Smooth muscle cell (in vitro differentiated cells): Measurements from ENCODE around the gene TBC1D10B. TPM values are rescaled to one million over a fixed set of nuclear protein-coding genes. Genes with fewer than 3 reads are reported as not detected.
"Not testable (repeated sequence)": the region's sequence is repeated elsewhere in the genome, so short reads cannot be mapped to it uniquely, and the experiment has no call there.

Experiments used
- DNase-seq: peaks from one replicate; lab custom pipeline; 2025; ENCODE audit not compliant: unreplicated experiment; lab: John Stamatoyannopoulos, UW
- H2AFZ ChIP-seq: fragments of 200-600 bp; sonication (generic); 2 replicates; pipeline ENCODE4 v1.6.0; 2016; ENCODE audit warnings: antibody characterized with exemption, low read depth, mild to moderate bottlenecking
- H3F3A ChIP-seq: fragments of 200-600 bp; sonication (generic); 2 replicates; pipeline ENCODE4 v1.6.0; 2017; ENCODE audit warnings: antibody characterized with exemption, low read depth
- H3K27ac ChIP-seq: fragments of 200-600 bp; sonication (generic); 2 replicates; pipeline ENCODE4 v1.5.1; 2016; ENCODE audit warnings: low read depth, mild to moderate bottlenecking
- H3K27me3 ChIP-seq: fragments of 200-600 bp; sonication (generic); 2 replicates; pipeline ENCODE4 v1.6.1; 2016; ENCODE audit warnings: low read depth, mild to moderate bottlenecking
- H3K36me3 ChIP-seq: fragments of 200-600 bp; sonication (generic); 2 replicates; pipeline ENCODE4 v1.5.1; 2016; ENCODE audit warnings: low read depth
- H3K4me1 ChIP-seq: fragments of 200-600 bp; sonication (generic); 2 replicates; pipeline ENCODE4 v1.5.1; 2016; ENCODE audit warnings: low read depth
- H3K4me2 ChIP-seq: fragments of 200-600 bp; sonication (generic); 2 replicates; pipeline ENCODE4 v1.6.0; 2016; ENCODE audit warnings: mild to moderate bottlenecking
- H3K4me3 ChIP-seq: fragments of 200-600 bp; sonication (generic); 2 replicates; pipeline ENCODE4 v1.5.1; 2016; ENCODE audit warnings: mild to moderate bottlenecking
- H3K79me2 ChIP-seq: fragments of 200-600 bp; sonication (generic); 2 replicates; pipeline ENCODE4 v1.6.0; 2016; ENCODE audit warnings: low read depth, mild to moderate bottlenecking
- H3K9ac ChIP-seq: fragments of 200-600 bp; sonication (generic); 2 replicates; pipeline ENCODE4 v1.6.0; 2016; ENCODE audit warnings: low read depth
- H3K9me3 ChIP-seq: fragments of 200-600 bp; sonication (generic); replicated peaks from 2 replicates; pipeline ENCODE4 v1.5.1; 2016; ENCODE audit warnings: low read depth
- H4K20me1 ChIP-seq: fragments of 200-600 bp; sonication (generic); 2 replicates; pipeline ENCODE4 v1.6.0; 2016; ENCODE audit warnings: low read depth
- CTCF ChIP-seq: fragments of 200-600 bp; sonication (generic); IDR thresholded peaks from 2 replicates; pipeline ENCODE4 v1.5.1; 2017; ENCODE audit warnings: borderline replicate concordance, mild to moderate bottlenecking, antibody characterized with exemption; ENCODE audit not compliant: insufficient read depth, poor library complexity, severe bottlenecking
- WGBS: methylation state at CpG from one replicate; pipeline ENCODE4 v1.1.7; 2016; ENCODE audit warnings: low lambda C conversion rate; 5-methylcytosine and 5-hydroxymethylcytosine counted together
- polyA plus RNA-seq: library from polyadenylated mRNA; unstranded; fragments of >200 nt; fragmentation: Nextera tagmentation; extraction: Ambion mirVana; gene quantifications from 2 replicates; pipeline ENCODE4 v1.2.1, GENCODE V29; 2016
- total RNA-seq: library from RNA; depleted of rRNA; stranded (reverse); fragments of >200 nt; gene quantifications from 2 replicates; pipeline ENCODE4 v1.2.3, GENCODE V29; 2014

TBC1D10B gene
- total and polyA plus RNA-seq, 2 experiments from 2014 or later = 17.7 to 37.4 TPM

GRCh38 chr16:30397056-30397455 is 26.8 kb upstream of the TBC1D10B start:
- H3F3A ChIP-seq = peaks cover 43% of the 10 kb centered on the region
- H3K9ac ChIP-seq = no peak overlapping the region
- no peaks in the 10 kb centered on the region for H4K20me1 ChIP-seq
- peaks cover 32% of the 10 kb centered on the region for H3K4me1 ChIP-seq
- 95% methylated on average over 4 of the region's 4 CpGs for WGBS
- no peak for TF ChIP-seq CTCF
- no peak overlapping the region for H3K4me2 ChIP-seq
- H3K36me3 ChIP-seq = no peaks in the 10 kb centered on the region
- H2AFZ ChIP-seq = no peak overlapping the region
- peaks cover 28% of the 10 kb centered on the region for H3K79me2 ChIP-seq
- no peak overlapping the region for H3K4me3 ChIP-seq
- no peak for DNase-seq
- no peaks in the 10 kb centered on the region for H3K9me3 ChIP-seq
- no peak overlapping the region for H3K27ac ChIP-seq
- no peaks in the 10 kb centered on the region for H3K27me3 ChIP-seq

GRCh38 chr16:30396627-30397026 is 26.3 kb upstream of the TBC1D10B start:
- H4K20me1 ChIP-seq, H2AFZ ChIP-seq, DNase-seq, H3K27me3 ChIP-seq, H3K9me3 ChIP-seq, H3K9ac ChIP-seq, H3K36me3 ChIP-seq, H3K27ac ChIP-seq: not testable (repeated sequence)
- Histone ChIP-seq H3K79me2 (peaks cover 28% of the 10 kb centered on the region), H3K4me3 (peak overlapping the region; percentile 95), H3K4me2 (peak overlapping the region; percentile 96), H3K4me1 (peaks cover 32% of the 10 kb centered on the region), H3F3A (peaks cover 38% of the 10 kb centered on the region)
- WGBS = 88% methylated on average over 3 of the region's 4 CpGs

- Histone ChIP-seq H3K9me3 (no peaks in the 10 kb centered on the region), H3K9ac (peak overlapping the region; percentile 49), H3K27ac (peak overlapping the region; percentile 28), H2AFZ (no peak overlapping the region), H3K4me3 (peak overlapping the region; percentile 95), H4K20me1 (no peaks in the 10 kb centered on the region), H3K36me3 (no peaks in the 10 kb centered on the region), H3K4me1 (peaks cover 32% of the 10 kb centered on the region), H3K79me2 (peaks cover 28% of the 10 kb centered on the region), H3K4me2 (peak overlapping the region; percentile 96), H3K27me3 (no peaks in the 10 kb centered on the region), H3F3A (peaks cover 35% of the 10 kb centered on the region)
- no peak for DNase-seq
- WGBS = 16% methylated on average over 13 of the region's 13 CpGs
- TF ChIP-seq CTCF = no peak
Measured at GRCh38 chr16:30395992-30396585, 25.8 kb upstream of the TBC1D10B start.

GRCh38 chr16:30395155-30395991 is 25.1 kb upstream of the TBC1D10B start, which contains the start of gene ZNF48:
ZNF48 (plus strand) TSS chr16:30395420; CDS start chr16:30395795, 375 bp downstream.
- H3K9me3 ChIP-seq = no peaks in the 10 kb centered on the region
- TF ChIP-seq CTCF = peak; percentile 25
- peak within 1 kb of the TSS; percentile 96 for H3K4me2 ChIP-seq
- peak within 1 kb of the TSS; percentile 77 for H2AFZ ChIP-seq
- H3K36me3 ChIP-seq = no peaks in the 10 kb centered on the region
- H3K9ac ChIP-seq = peak within 1 kb of the TSS; percentile 74
- peaks cover 28% of the 10 kb centered on the region for H3K79me2 ChIP-seq
- H3K4me3 ChIP-seq = peak within 1 kb of the TSS; percentile 95
- H3K27ac ChIP-seq = peak within 1 kb of the TSS; percentile 86
- H4K20me1 ChIP-seq = no peaks in the 10 kb centered on the region
- DNase-seq = peak; percentile 54
- peaks cover 32% of the 10 kb centered on the region for H3K4me1 ChIP-seq
- H3K27me3 ChIP-seq = no peaks in the 10 kb centered on the region
- H3F3A ChIP-seq = peaks cover 27% of the 10 kb centered on the region
- WGBS = 2% methylated on average over 31 of the region's 103 CpGs
